ENCODE measurements around the gene XRCC1. TPM values are rescaled to one million over a fixed set of nuclear protein-coding genes. Genes with fewer than 3 reads are reported as not detected.

XRCC1 gene
- total and polyA plus RNA-seq, 7 donors, result 8.8 to 31.8 (median 19.9) TPM

GRCh38 chr19:43538922-43539321 lies 36.4 kb downstream of the XRCC1 start:
- Histone ChIP-seq H3K4me1 (peaks cover 0 to 19% (median 18%) of the 10 kb centered on the region in 4 donors), H3K27ac (no peak overlapping the region), H3K4me3 (no peak overlapping the region), H3K27me3 (no peaks in the 10 kb centered on the region), H3K9me3 (peaks cover 0 to 7% (median 0%) of the 10 kb centered on the region in 4 donors), H3K36me3 (peaks cover 0 to 61% (median 30%) of the 10 kb centered on the region in 4 donors)
- intact Hi-C loops (cut with DNase I), result loop anchor here (5.0 kb wide), 1 partner anchor 33 kb away; no protein-coding TSS in a partner anchor
- DNase-seq, result no peak
- TF ChIP-seq EP300 (IDR thresholded peaks at IDR 0.05) (no peak), CTCF (IDR thresholded peaks at IDR 0.05) (no peak), POLR2A (IDR thresholded peaks at IDR 0.05) (no peak), POLR2AphosphoS5 (IDR thresholded peaks at IDR 0.05) (no peak)

GRCh38 chr19:43534816-43535761 lies 40.2 kb downstream of the XRCC1 start:
- DNase-seq, result peak; percentile 87
- H3K4me1 ChIP-seq, result peaks cover 0 to 34% (median 29%) of the 10 kb centered on the region in 4 donors
- H3K4me3 ChIP-seq, result peak overlapping the region in 3 of 4 donors; percentile 52 to 66 (median 60)
- intact Hi-C loops (cut with DNase I), result loop anchor here (1.0 to 5.0 kb wide), 4 partner anchors 37 to 132 kb away; partner anchors contain the start of genes IRGQ and ZNF576
- TF ChIP-seq CTCF (IDR thresholded peaks at IDR 0.05), result peak in 3 of 4 experiments; percentile 52 to 68 (median 62)
- TF ChIP-seq POLR2AphosphoS5 (IDR thresholded peaks at IDR 0.05), result peak in 3 of 4 donors; percentile 15 to 40 (median 35)
- no peak for TF ChIP-seq EP300 (IDR thresholded peaks at IDR 0.05)
- TF ChIP-seq POLR2A (IDR thresholded peaks at IDR 0.05), result no peak
- peaks cover 0 to 24% (median 15%) of the 10 kb centered on the region in 4 donors for H3K36me3 ChIP-seq
- peak overlapping the region; percentile 93 to 98 (median 96) for H3K27ac ChIP-seq
- peaks cover 0 to 7% (median 0%) of the 10 kb centered on the region in 4 donors for H3K9me3 ChIP-seq
- no peaks in the 10 kb centered on the region for H3K27me3 ChIP-seq
- WGBS, 2 donors, result 72 to 82% methylated on average over 62 of the region's 62 CpGs

- Histone ChIP-seq H3K4me3 (peak overlapping the region; percentile 37 to 66 (median 56)), H3K27me3 (no peaks in the 10 kb centered on the region), H3K36me3 (peaks cover 0 to 16% (median 14%) of the 10 kb centered on the region in 4 donors), H3K27ac (peak overlapping the region; percentile 93 to 98 (median 96)), H3K4me1 (peaks cover 0 to 34% (median 29%) of the 10 kb centered on the region in 4 donors), H3K9me3 (peaks cover 0 to 7% (median 0%) of the 10 kb centered on the region in 4 donors)
- TF ChIP-seq POLR2AphosphoS5 (IDR thresholded peaks at IDR 0.05) (peak in 2 of 4 donors; percentile 8 to 23), POLR2A (IDR thresholded peaks at IDR 0.05) (no peak), CTCF (IDR thresholded peaks at IDR 0.05) (no peak)
- no peak for DNase-seq
- 38 to 43% methylated on average over 17 of the region's 17 CpGs for WGBS, 2 donors
- intact Hi-C loops (cut with DNase I), result loop anchor here (1.0 to 5.0 kb wide), 3 partner anchors 62 to 133 kb away; partner anchors contain the start of genes IRGQ and ZNF576
Observed at GRCh38 chr19:43534305-43534815, 41.0 kb downstream of the XRCC1 start.

GRCh38 chr19:43533546-43534304 lies 41.6 kb downstream of the XRCC1 start:
- TF ChIP-seq EP300 (IDR thresholded peaks at IDR 0.05), result peak in 1 of 4 donors; percentile 6
- no peak for TF ChIP-seq CTCF (IDR thresholded peaks at IDR 0.05)
- peak; percentile 9 to 72 (median 55) for TF ChIP-seq POLR2AphosphoS5 (IDR thresholded peaks at IDR 0.05)
- H3K4me3 ChIP-seq, result peak overlapping the region; percentile 37 to 66 (median 56)
- peaks cover 0 to under 1% (median 0%) of the 10 kb centered on the region in 4 donors for H3K9me3 ChIP-seq
- peaks cover 0 to 10% (median 7%) of the 10 kb centered on the region in 4 donors for H3K36me3 ChIP-seq
- DNase-seq, result peak; percentile 100
- intact Hi-C loops (cut with DNase I), result loop anchor here (1.0 to 5.0 kb wide), 3 partner anchors 63 to 134 kb away; partner anchors contain the start of genes IRGQ and ZNF576
- WGBS, 2 donors, result 1% methylated on average over 41 of the region's 41 CpGs
- H3K27me3 ChIP-seq, result no peaks in the 10 kb centered on the region
- H3K4me1 ChIP-seq, result peaks cover 0 to 34% (median 29%) of the 10 kb centered on the region in 4 donors
- H3K27ac ChIP-seq, result peak overlapping the region; percentile 93 to 98 (median 96)
